ENCODE data around the gene STRIP2.

Gene STRIP2

DNA sequence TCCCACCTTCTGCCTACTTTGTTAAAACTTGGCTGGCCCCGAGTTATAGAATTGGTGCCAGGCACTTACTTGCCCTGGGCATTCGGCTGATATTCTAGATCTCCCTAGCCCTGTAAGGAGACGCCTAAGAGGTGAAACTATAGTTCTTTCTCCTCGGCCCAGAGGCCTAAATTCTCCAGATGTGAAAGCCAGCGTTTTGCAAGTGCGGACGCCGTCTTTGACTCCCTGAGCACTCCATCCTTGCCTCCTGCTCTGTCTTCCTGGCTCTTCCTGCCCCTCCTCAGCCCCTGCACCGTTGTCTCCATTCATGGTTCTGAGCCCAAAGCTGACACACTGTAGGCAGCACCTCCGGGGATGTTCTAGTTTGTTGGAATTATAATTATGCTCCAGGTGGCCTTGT, 79.3 kb downstream of the STRIP2 start:
- no peak for DNase-seq (ENCODE audit: extremely low read depth, low read depth)
- TF ChIP-seq, protein P1, sequence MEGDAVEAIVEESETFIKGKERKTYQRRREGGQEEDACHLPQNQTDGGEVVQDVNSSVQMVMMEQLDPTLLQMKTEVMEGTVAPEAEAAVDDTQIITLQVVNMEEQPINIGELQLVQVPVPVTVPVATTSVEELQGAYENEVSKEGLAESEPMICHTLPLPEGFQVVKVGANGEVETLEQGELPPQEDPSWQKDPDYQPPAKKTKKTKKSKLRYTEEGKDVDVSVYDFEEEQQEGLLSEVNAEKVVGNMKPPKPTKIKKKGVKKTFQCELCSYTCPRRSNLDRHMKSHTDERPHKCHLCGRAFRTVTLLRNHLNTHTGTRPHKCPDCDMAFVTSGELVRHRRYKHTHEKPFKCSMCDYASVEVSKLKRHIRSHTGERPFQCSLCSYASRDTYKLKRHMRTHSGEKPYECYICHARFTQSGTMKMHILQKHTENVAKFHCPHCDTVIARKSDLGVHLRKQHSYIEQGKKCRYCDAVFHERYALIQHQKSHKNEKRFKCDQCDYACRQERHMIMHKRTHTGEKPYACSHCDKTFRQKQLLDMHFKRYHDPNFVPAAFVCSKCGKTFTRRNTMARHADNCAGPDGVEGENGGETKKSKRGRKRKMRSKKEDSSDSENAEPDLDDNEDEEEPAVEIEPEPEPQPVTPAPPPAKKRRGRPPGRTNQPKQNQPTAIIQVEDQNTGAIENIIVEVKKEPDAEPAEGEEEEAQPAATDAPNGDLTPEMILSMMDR (IDR thresholded peaks at IDR 0.05; ENCODE audit: low read depth, low read length), result no peak

GRCh38 chr7:129514683-129515082, 80.5 kb downstream of the STRIP2 start:
- no peak for DNase-seq (ENCODE audit: extremely low read depth, low read depth)
- TF ChIP-seq, protein P1 (IDR thresholded peaks at IDR 0.05; ENCODE audit: low read depth, low read length), result no peak

DNA sequence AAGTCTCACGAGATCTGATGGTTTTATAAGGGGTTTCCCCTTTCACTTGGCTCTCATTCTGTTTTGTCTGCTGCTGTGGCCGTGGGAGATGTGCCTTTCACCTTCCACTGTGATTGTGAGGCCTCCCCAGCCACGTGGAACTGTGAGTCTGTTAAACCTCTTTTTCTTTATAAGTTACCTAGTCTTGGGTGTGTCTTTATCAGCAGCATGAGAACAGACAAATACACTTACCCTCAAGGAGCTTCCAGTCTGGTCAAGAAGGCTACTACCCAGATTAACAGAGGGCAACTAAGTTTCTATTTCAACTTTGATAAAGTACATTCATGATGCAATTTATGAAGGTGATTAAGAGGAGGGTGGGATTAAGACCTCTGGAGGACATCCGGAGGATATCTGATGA, 81.1 kb downstream of the STRIP2 start:
- DNase-seq (ENCODE audit: extremely low read depth, low read depth), result no peak
- TF ChIP-seq, protein P1 (IDR thresholded peaks at IDR 0.05; ENCODE audit: low read depth, low read length), result no peak

- TF ChIP-seq, protein P1 (IDR thresholded peaks at IDR 0.05; ENCODE audit: low read depth, low read length), result no peak
- no peak for DNase-seq (ENCODE audit: extremely low read depth, low read depth)
Measured at GRCh38 chr7:129517931-129518330, 83.7 kb downstream of the STRIP2 start.

- TF ChIP-seq, protein P1 (IDR thresholded peaks at IDR 0.05; ENCODE audit: low read depth, low read length), result no peak
- DNase-seq (ENCODE audit: extremely low read depth, low read depth), result no peak
Measured at GRCh38 chr7:129519464-129519863, 85.2 kb downstream of the STRIP2 start.

- TF ChIP-seq, protein P1 (IDR thresholded peaks at IDR 0.05; ENCODE audit: low read depth, low read length), result no peak
- no peak for DNase-seq (ENCODE audit: extremely low read depth, low read depth)
Measured at GRCh38 chr7:129522088-129522970, 88.1 kb downstream of the STRIP2 start.

GRCh38 chr7:129522971-129523340, 88.7 kb downstream of the STRIP2 start:
- DNase-seq (ENCODE audit: extremely low read depth, low read depth), result no peak
- TF ChIP-seq, protein P1 (IDR thresholded peaks at IDR 0.05; ENCODE audit: low read depth, low read length), result no peak

Data from AG09319 (cell line).